OCI-LY3 (cell line): ENCODE results near the gene FYN.
"Not testable (repeated sequence)": the region's sequence is repeated elsewhere in the genome, so short reads cannot be mapped to it uniquely, and the experiment has no call there.

ENCODE experiments used
- H2AFZ ChIP-seq: fragments of 200-600, 300-600 bp; shearing (Covaris generic); 2 replicates; pipeline ENCODE4 v1.6.0; 2014; ENCODE audit warnings: antibody characterized with exemption, low read depth, low read length
- H3K27ac ChIP-seq: fragments of 200-600, 300-600 bp; sonication (generic); 2 replicates; pipeline ENCODE4 v1.5.1; 2014; ENCODE audit warnings: mild to moderate bottlenecking, low read length, moderate library complexity, mixed read lengths
- H3K27me3 ChIP-seq: fragments of 200-600, 300-600 bp; sonication (generic); 2 replicates; pipeline ENCODE4 v1.6.1; 2014; ENCODE audit warnings: low read depth, low read length, mixed read lengths
- H3K36me3 ChIP-seq: fragments of 200-600, 300-600 bp; sonication (generic); replicated peaks from 2 replicates; pipeline ENCODE3; 2014; ENCODE audit warnings: low read depth, low read length, mixed read lengths
- H3K4me1 ChIP-seq: fragments of 300-600, 200-600 bp; sonication (generic); 2 replicates; pipeline ENCODE4 v1.6.1; 2014; ENCODE audit warnings: low read length, mixed read lengths
- H3K4me2 ChIP-seq: fragments of 200-600, 300-600 bp; sonication (generic); 2 replicates; pipeline ENCODE4 v1.6.1; 2014; ENCODE audit warnings: low read length, mixed read lengths
- H3K4me3 ChIP-seq: fragments of 300-600, 200-600 bp; sonication (generic); 2 replicates; pipeline ENCODE4 v1.5.1; 2014; ENCODE audit warnings: antibody characterized with exemption, mild to moderate bottlenecking, low read length, moderate library complexity
- H3K79me2 ChIP-seq: fragments of 300-600, 200-600 bp; shearing (Covaris generic); 2 replicates; pipeline ENCODE4 v1.6.1; 2014; ENCODE audit warnings: mild to moderate bottlenecking, low read length, mixed read lengths
- H3K9ac ChIP-seq: fragments of 300-600, 200-600 bp; shearing (Covaris generic); 2 replicates; pipeline ENCODE4 v1.6.0; 2014; ENCODE audit warnings: mild to moderate bottlenecking, low read length, moderate library complexity
- H3K9me3 ChIP-seq: fragments of 200-600, 300-600 bp; shearing (Covaris generic); 2 replicates; pipeline ENCODE4 v1.6.1; 2014; ENCODE audit warnings: low read length, mixed read lengths; ENCODE audit not compliant: insufficient read depth
- H4K20me1 ChIP-seq: fragments of 200-600, 300-600 bp; sonication (generic); 2 replicates; pipeline ENCODE4 v1.6.1; 2016; ENCODE audit warnings: low read length, mixed read lengths; ENCODE audit not compliant: insufficient read depth
- EZH2phosphoT487 ChIP-seq: fragments of 200-600 bp; shearing (Covaris generic); IDR thresholded peaks from 2 replicates; pipeline ENCODE4 v1.6.1; 2018; ENCODE audit warnings: antibody characterized with exemption, mixed run types, low read depth
- TF ChIP-seq, protein P1 (sequence below): fragments of 200-600, 300-600 bp; sonication (generic); IDR thresholded peaks from 2 replicates; pipeline ENCODE4 v1.5.1; 2014; ENCODE audit warnings: antibody characterized with exemption, low read length, low read depth

FYN gene

DNA sequence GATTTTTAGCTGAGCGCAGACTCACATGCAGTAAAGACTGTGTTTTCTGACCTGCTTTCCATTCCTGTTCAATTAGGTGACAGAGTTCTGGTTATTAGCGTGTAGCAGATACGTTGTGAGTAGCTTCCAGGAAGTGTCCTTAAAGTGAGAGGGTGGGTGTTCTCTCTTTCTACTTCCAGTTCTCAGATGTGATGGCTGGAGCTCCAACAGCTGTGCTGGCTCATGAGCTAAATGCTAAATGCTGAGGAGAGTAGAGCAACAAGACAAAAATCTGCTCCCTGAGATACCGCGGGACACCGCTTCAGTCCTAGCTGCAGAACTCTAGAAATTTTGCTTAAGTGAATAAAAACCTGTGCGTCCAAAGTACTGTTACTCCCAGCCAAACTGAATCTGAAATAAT lies 38.2 kb upstream of the FYN start:
- H3K9me3 ChIP-seq = no peaks in the 10 kb centered on the region
- H3K4me3 ChIP-seq = no peak overlapping the region
- H3K4me1 ChIP-seq = no peaks in the 10 kb centered on the region
- H4K20me1 ChIP-seq = no peaks in the 10 kb centered on the region
- H3K27ac ChIP-seq = no peak overlapping the region
- H3K27me3 ChIP-seq = no peaks in the 10 kb centered on the region
- H3K4me2 ChIP-seq = no peak overlapping the region
- TF ChIP-seq, protein P1, sequence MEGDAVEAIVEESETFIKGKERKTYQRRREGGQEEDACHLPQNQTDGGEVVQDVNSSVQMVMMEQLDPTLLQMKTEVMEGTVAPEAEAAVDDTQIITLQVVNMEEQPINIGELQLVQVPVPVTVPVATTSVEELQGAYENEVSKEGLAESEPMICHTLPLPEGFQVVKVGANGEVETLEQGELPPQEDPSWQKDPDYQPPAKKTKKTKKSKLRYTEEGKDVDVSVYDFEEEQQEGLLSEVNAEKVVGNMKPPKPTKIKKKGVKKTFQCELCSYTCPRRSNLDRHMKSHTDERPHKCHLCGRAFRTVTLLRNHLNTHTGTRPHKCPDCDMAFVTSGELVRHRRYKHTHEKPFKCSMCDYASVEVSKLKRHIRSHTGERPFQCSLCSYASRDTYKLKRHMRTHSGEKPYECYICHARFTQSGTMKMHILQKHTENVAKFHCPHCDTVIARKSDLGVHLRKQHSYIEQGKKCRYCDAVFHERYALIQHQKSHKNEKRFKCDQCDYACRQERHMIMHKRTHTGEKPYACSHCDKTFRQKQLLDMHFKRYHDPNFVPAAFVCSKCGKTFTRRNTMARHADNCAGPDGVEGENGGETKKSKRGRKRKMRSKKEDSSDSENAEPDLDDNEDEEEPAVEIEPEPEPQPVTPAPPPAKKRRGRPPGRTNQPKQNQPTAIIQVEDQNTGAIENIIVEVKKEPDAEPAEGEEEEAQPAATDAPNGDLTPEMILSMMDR = no peak
- no peak for TF ChIP-seq EZH2phosphoT487
- no peak overlapping the region for H3K9ac ChIP-seq
- no peak overlapping the region for H2AFZ ChIP-seq
- H3K79me2 ChIP-seq = no peaks in the 10 kb centered on the region
- no peaks in the 10 kb centered on the region for H3K36me3 ChIP-seq

DNA sequence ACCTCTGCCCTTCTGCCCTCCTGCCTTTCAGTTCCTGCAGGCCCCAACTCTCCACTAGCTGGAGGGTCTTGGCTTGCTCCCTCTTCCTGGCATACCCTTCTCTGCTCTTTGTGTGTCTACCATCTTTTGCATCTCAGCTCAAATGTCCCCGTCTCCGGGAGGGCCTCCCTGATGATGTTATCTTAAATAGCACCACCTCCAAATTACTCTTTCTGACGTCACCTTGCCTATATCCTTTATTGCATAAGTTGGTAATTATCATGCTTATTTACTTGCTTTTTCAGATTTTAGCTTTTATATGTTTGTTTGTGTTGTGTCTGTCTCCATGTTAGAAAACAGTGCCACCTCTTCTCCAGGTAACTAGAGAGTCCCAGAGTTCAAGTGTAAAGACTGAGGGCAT lies 36.0 kb upstream of the FYN start:
- no peaks in the 10 kb centered on the region for H3K27me3 ChIP-seq
- H3K9ac ChIP-seq = no peak overlapping the region
- H3K9me3 ChIP-seq = no peaks in the 10 kb centered on the region
- H3K4me1 ChIP-seq = no peaks in the 10 kb centered on the region
- H3K4me3 ChIP-seq = no peak overlapping the region
- no peak overlapping the region for H3K27ac ChIP-seq
- H4K20me1 ChIP-seq = no peaks in the 10 kb centered on the region
- no peaks in the 10 kb centered on the region for H3K36me3 ChIP-seq
- TF ChIP-seq EZH2phosphoT487 = no peak
- TF ChIP-seq, protein P1 = no peak
- H3K79me2 ChIP-seq = no peaks in the 10 kb centered on the region
- H2AFZ ChIP-seq = no peak overlapping the region
- no peak overlapping the region for H3K4me2 ChIP-seq

DNA sequence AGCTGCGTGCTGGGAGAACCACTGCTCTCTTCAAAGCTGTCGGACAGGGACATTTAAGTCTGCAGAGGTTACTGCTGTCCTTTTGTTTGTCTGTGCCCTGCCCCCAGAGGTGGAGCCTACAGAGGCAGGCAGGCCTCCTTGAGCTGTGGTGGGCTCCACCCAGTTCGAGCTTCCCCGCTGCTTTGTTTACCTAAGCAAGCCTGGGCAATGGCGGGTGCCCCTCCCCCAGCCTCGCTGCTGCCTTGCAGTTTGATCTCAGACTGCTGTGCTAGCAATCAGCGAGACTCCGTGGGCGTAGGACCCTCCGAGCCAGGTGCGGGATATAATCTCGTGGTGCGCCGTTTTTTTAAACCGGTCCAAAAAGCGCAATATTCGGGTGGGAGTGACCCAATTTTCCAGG lies 35.1 kb upstream of the FYN start:
- not testable (repeated sequence) for H3K9ac ChIP-seq, H3K4me3 ChIP-seq, H3K36me3 ChIP-seq, H3K9me3 ChIP-seq, H3K79me2 ChIP-seq, H3K27ac ChIP-seq, H3K4me1 ChIP-seq, H4K20me1 ChIP-seq, H3K4me2 ChIP-seq, H3K27me3 ChIP-seq, H2AFZ ChIP-seq

DNA sequence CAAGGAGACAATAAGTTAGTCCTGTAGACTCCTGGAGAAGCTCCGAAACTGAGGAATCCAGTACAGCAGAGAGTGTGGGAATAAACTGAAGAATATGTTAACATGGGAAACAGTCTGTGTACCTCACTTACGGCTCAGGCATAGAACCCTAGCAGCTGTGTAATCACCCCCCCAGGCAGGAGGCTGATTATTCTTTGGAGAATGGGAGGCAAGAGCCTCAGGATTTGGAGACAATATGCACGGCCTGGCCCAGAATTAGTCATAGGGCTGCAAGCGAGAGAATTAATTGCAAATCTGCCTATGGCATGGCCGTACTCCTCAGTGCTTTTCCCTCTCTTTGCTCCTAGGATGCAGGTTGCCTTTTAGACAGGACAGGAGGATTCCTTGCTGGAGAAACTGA lies 27.5 kb upstream of the FYN start:
- no peaks in the 10 kb centered on the region for H4K20me1 ChIP-seq
- no peak overlapping the region for H3K27ac ChIP-seq
- H3K9me3 ChIP-seq = no peaks in the 10 kb centered on the region
- H3K4me1 ChIP-seq = no peaks in the 10 kb centered on the region
- no peak overlapping the region for H3K4me2 ChIP-seq
- H3K4me3 ChIP-seq = no peak overlapping the region
- H2AFZ ChIP-seq = no peak overlapping the region
- TF ChIP-seq, protein P1 = no peak
- no peak for TF ChIP-seq EZH2phosphoT487
- H3K79me2 ChIP-seq = no peaks in the 10 kb centered on the region
- no peaks in the 10 kb centered on the region for H3K27me3 ChIP-seq
- no peaks in the 10 kb centered on the region for H3K36me3 ChIP-seq
- H3K9ac ChIP-seq = no peak overlapping the region

DNA sequence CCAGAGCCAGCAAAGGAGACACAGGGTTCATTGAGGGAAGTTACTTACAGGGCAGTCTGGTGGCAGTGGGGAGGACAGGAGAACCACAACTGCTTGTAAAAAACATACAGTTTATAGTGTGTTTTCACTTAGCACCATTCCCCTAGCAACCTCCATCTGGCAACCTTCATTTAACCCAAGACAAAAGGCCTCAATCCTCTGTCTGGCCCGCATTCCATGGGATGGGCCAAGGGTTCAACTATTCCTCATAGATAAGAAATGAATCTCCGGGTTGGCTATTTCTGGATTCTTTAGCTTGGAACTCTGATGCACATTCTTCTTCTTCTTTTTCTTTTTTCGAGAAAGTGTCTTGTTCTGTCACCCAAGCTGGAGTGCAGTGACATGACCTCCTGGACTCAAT lies 26.3 kb upstream of the FYN start:
- H3K36me3 ChIP-seq = no peaks in the 10 kb centered on the region
- no peaks in the 10 kb centered on the region for H3K27me3 ChIP-seq
- no peaks in the 10 kb centered on the region for H4K20me1 ChIP-seq
- TF ChIP-seq EZH2phosphoT487 = no peak
- TF ChIP-seq, protein P1 = no peak
- H3K9me3 ChIP-seq = no peaks in the 10 kb centered on the region
- H2AFZ ChIP-seq = no peak overlapping the region
- H3K4me2 ChIP-seq = no peak overlapping the region
- H3K4me1 ChIP-seq = no peaks in the 10 kb centered on the region
- H3K4me3 ChIP-seq = no peak overlapping the region
- no peaks in the 10 kb centered on the region for H3K79me2 ChIP-seq
- H3K27ac ChIP-seq = no peak overlapping the region
- no peak overlapping the region for H3K9ac ChIP-seq
